ENCODE measurements around the gene BCKDHA.
A peak's percentile ranks its signal among the peaks of the same experiment; 100 is the strongest.
"Not testable (repeated sequence)": the region's sequence is repeated elsewhere in the genome, so short reads cannot be mapped to it uniquely, and the experiment has no call there.

Gene BCKDHA

GRCh38 chr19:41408256-41408655 is 10.6 kb downstream of the BCKDHA start:
- no peak for DNase-seq

GRCh38 chr19:41408846-41409245 is 11.2 kb downstream of the BCKDHA start:
- not testable (repeated sequence) for DNase-seq

- DNase-seq, result peak; percentile 44
Observed at GRCh38 chr19:41409288-41409687, 11.7 kb downstream of the BCKDHA start.

GRCh38 chr19:41410336-41411054 is 12.9 kb downstream of the BCKDHA start:
- no peak for DNase-seq

GRCh38 chr19:41411100-41411967 is 13.7 kb downstream of the BCKDHA start:
- no peak for DNase-seq

- DNase-seq, result no peak
Observed at GRCh38 chr19:41411968-41412265, 14.3 kb downstream of the BCKDHA start.

- DNase-seq, result no peak
Observed at GRCh38 chr19:41412953-41413352, 15.3 kb downstream of the BCKDHA start.

GRCh38 chr19:41413947-41414346 is 16.3 kb downstream of the BCKDHA start:
- no peak for DNase-seq

GRCh38 chr19:41414461-41414860 is 16.8 kb downstream of the BCKDHA start:
- no peak for DNase-seq

GRCh38 chr19:41415154-41415571 is 17.5 kb downstream of the BCKDHA start:
- peak; percentile 12 for DNase-seq

GRCh38 chr19:41416194-41416674 is 18.6 kb downstream of the BCKDHA start:
- DNase-seq, result peak; percentile 47

GRCh38 chr19:41420101-41420880 is 22.7 kb downstream of the BCKDHA start:
- no peak for DNase-seq

- DNase-seq, result peak; percentile 55
Observed at GRCh38 chr19:41421314-41421713, 23.7 kb downstream of the BCKDHA start.

- no peak for DNase-seq
Observed at GRCh38 chr19:41421973-41422372, 24.4 kb downstream of the BCKDHA start.

GRCh38 chr19:41422456-41422855 is 24.8 kb downstream of the BCKDHA start:
- no peak for DNase-seq

GRCh38 chr19:41422955-41423354 is 25.3 kb downstream of the BCKDHA start:
- no peak for DNase-seq

- no peak for DNase-seq
Observed at GRCh38 chr19:41424335-41425173, 26.9 kb downstream of the BCKDHA start.

- DNase-seq, result no peak
Observed at GRCh38 chr19:41425174-41426115, 27.8 kb downstream of the BCKDHA start.

GRCh38 chr19:41426116-41426841 is 28.7 kb downstream of the BCKDHA start:
- no peak for DNase-seq

GRCh38 chr19:41426952-41427646 is 29.5 kb downstream of the BCKDHA start, which contains the start of gene B3GNT8:
Gene B3GNT8 (minus strand): TSS chr19:41427374. CDS start chr19:41426778, 596 bp downstream.
- peak; percentile 64 for DNase-seq

Measured in DMS153 (cell line).